NT2/D1 (cell line): ENCODE results near the gene FOXC2.

Experiments
- SUZ12 ChIP-seq: IDR thresholded peaks from 2 replicates; pipeline ENCODE4 v1.6.1; 2011; ENCODE audit not compliant: insufficient read length, insufficient read depth; ENCODE audit errors: extremely low read depth
- YY1 ChIP-seq: IDR thresholded peaks from 2 replicates; pipeline ENCODE4 v1.6.1; 2011; ENCODE audit not compliant: insufficient read length, insufficient read depth
- ZNF274 ChIP-seq: IDR thresholded peaks from 2 replicates; pipeline ENCODE4 v1.6.1; 2011; ENCODE audit warnings: mild to moderate bottlenecking, low read depth, low read length

- no peak for TF ChIP-seq YY1
- no peak for TF ChIP-seq ZNF274
- TF ChIP-seq SUZ12 = no peak
These were observed 37.5 kb upstream of the FOXC2 start for GRCh38 chr16:86529160-86529559.
